A549 (cell line): ENCODE measurements around the gene F8. TPM values are rescaled to one million over a fixed set of nuclear protein-coding genes. Genes with fewer than 3 reads are reported as not detected.

ENCODE experiments used
- ATAC-seq, 2 experiments: fragments of 200-7000 bp in 1 of 2; fragments of >200 bp in 1 of 2; cut with Nextera tagmentation in 1 of 2; cut with Tn5 transposase in 1 of 2; 3 replicates each; pipeline versions ENCODE4 v1.8.0 to v1.9.1; 2018 to 2020; ENCODE audit warnings: mild to moderate bottlenecking in 1 of 2, moderate library complexity in 1 of 2
- CTCF ChIA-PET: fragments of 300-600 bp; sonication (Branson Sonifier 250); formaldehyde crosslinking; extraction: SDS; loops from one replicate; lab custom pipeline; 2021; ENCODE audit warnings: antibody characterized with exemption, inconsistent platforms; lab: Yijun Ruan, JAX
- POLR2A ChIA-PET: fragments of 350-600 bp; formaldehyde crosslinking; extraction: SDS; loops from one replicate; lab custom pipeline; 2021; ENCODE audit warnings: antibody characterized with exemption, inconsistent platforms; lab: Yijun Ruan, JAX
- DNase-seq, 2 experiments: peaks; one replicate each; pipeline versions ENCODE4 v3.0.0 to v3.0.0-alpha.2; 2011 to 2016; ENCODE audit warnings: low read depth in 1 of 2, low spot score in 1 of 2
- FAIRE-seq: peaks from 2 replicates; lab custom pipeline; 2011; peaks lifted over from hg19 to GRCh38; lab: Jason Lieb, UNC
- H3K27ac ChIP-seq, 2 experiments: fragments of >200 bp; sonication (Bioruptor Twin); formaldehyde crosslinking; 3 replicates each; pipeline ENCODE4 v1.5.1; 2016 to 2017
- H3K4me1 ChIP-seq: fragments of >200 bp; sonication (Bioruptor Twin); formaldehyde crosslinking; 3 replicates; pipeline ENCODE4 v1.6.1; 2016
- H3K4me2 ChIP-seq: fragments of >200 bp; sonication (Bioruptor Twin); formaldehyde crosslinking; 3 replicates; pipeline ENCODE4 v1.6.1; 2016
- H3K4me3 ChIP-seq: fragments of >200 bp; sonication (Bioruptor Twin); formaldehyde crosslinking; 3 replicates; pipeline ENCODE4 v1.5.1; 2016
- H3K9me3 ChIP-seq: fragments of >200 bp; sonication (Bioruptor Twin); formaldehyde crosslinking; 3 replicates; pipeline ENCODE4 v1.6.1; 2016
- CEBPB ChIP-seq, 2 experiments: fragments of >200 bp in 1 of 2; sonication (Bioruptor Twin) in 1 of 2; formaldehyde crosslinking in 1 of 2; IDR thresholded peaks; 2 replicates each; pipeline ENCODE4 v1.6.1; 2012 to 2016
- ESRRA ChIP-seq: fragments of 150-350 bp; IDR thresholded peaks from 2 replicates; pipeline ENCODE4 v1.6.1; 2014; ENCODE audit warnings: mild to moderate bottlenecking, low read length, borderline replicate concordance
- FOSB ChIP-seq: fragments of 250-450 bp; sonication (Bioruptor Pico); IDR thresholded peaks from 2 replicates; pipeline ENCODE4 v1.5.0; 2020; ENCODE audit warnings: mild to moderate bottlenecking, moderate library complexity
- HEYL ChIP-seq: fragments of 250-450 bp; sonication (Bioruptor Pico); IDR thresholded peaks from 2 replicates; pipeline ENCODE4 v1.8.0; 2021; ENCODE audit warnings: mild to moderate bottlenecking, moderate library complexity
- HOXA7 ChIP-seq: fragments of 250-450 bp; sonication (Bioruptor Pico); IDR thresholded peaks from 2 replicates; pipeline ENCODE4 v1.5.0; 2020; ENCODE audit warnings: mild to moderate bottlenecking, moderate library complexity
- JUNB ChIP-seq: fragments of >200 bp; sonication (Bioruptor Twin); formaldehyde crosslinking; IDR thresholded peaks from 2 replicates; pipeline ENCODE4 v1.6.1; 2016
- NPAS2 ChIP-seq: fragments of 250-450 bp; sonication (Bioruptor Pico); IDR thresholded peaks from 2 replicates; pipeline ENCODE4 v1.8.0; 2022; ENCODE audit warnings: mild to moderate bottlenecking, moderate library complexity, borderline replicate concordance
- NR3C1 ChIP-seq: fragments of >200 bp; sonication (Bioruptor Twin); formaldehyde crosslinking; IDR thresholded peaks from 3 replicates; pipeline ENCODE4 v1.6.1; 2017
- POLR2A ChIP-seq: IDR thresholded peaks from 2 replicates; pipeline ENCODE4 v1.6.1; 2012; ENCODE audit warnings: mild to moderate bottlenecking, low read length
- RAD21 ChIP-seq, 2 experiments: fragments of >200 bp in 1 of 2; sonication (Bioruptor Twin) in 1 of 2; formaldehyde crosslinking in 1 of 2; IDR thresholded peaks in 1 of 2; conservative IDR thresholded peaks in 1 of 2; 2 replicates in 1 of 2; 3 replicates in 1 of 2; pipeline ENCODE4 v1.6.1; 2012 to 2018; ENCODE audit warnings: inconsistent platforms in 1 of 2
- ZFP36 ChIP-seq: fragments of 450-650 bp; IDR thresholded peaks from 2 replicates; pipeline ENCODE4 v1.6.1; 2014; ENCODE audit warnings: borderline replicate concordance; ENCODE audit not compliant: partially characterized antibody
- WGBS: methylation state at CpG from one replicate; pipeline ENCODE4 v1.1.6; 2017; ENCODE audit errors: missing lambda C conversion rate; 5-methylcytosine and 5-hydroxymethylcytosine counted together
- polyA plus RNA-seq, 4 experiments: library from polyadenylated mRNA; depleted of rRNA in 3 of 4; stranded (reverse); fragments of >200 nt; fragmentation: RNase III in 1 of 4; extraction: RNeasy Plus Mini Kit Qiagen cat#74134 plus additional on column Dnase treatment in 1 of 4; gene quantifications; 2 replicates in 3 of 4; 3 replicates in 1 of 4; pipeline ENCODE4 v1.2.3, GENCODE V29; 2011 to 2017
- TF ChIP-seq, protein P1 (sequence below): fragments of >200 bp; sonication (Bioruptor Twin); formaldehyde crosslinking; IDR thresholded peaks from 3 replicates; pipeline ENCODE4 v1.6.1; 2016
- TF ChIP-seq, protein P2 (sequence below): fragments of >200 bp; sonication (Bioruptor Twin); formaldehyde crosslinking; IDR thresholded peaks from 3 replicates; pipeline ENCODE4 v1.5.1; 2016

Gene F8
- polyA plus RNA-seq, 2 of the 4 experiments (the other 2 are of a cell fraction) = 4.3 to 6.9 TPM

DNA sequence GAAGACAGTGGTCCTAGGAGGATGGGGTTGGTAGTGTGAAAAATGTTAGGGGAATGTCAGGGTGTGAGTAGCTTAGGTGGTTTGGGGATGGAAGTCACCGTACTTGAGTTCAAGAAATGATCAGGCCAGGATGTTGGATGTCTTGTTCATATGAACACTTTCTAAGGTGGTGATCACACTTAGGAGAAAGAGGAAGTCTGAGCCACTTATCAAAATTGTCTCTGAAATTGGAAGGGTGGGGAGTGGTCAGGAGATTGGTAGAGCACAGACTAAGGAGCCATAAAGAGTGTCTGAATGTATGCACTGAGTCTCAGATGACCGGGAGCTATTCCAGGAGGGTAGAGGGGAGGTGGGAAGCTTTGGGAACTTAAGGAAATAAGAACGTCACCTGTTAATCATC is 31.1 kb upstream of the F8 start:
- ChIA-PET CTCF (interaction anchor here (0.7 to 1.6 kb wide), 3 partner anchors 10 to 68 kb away, joined by 3 to 5 read pairs (median 4); no protein-coding TSS in a partner anchor), POLR2A (no interaction called here)
- no peak overlapping the region for H3K4me3 ChIP-seq
- peak overlapping the region; percentile 86 for H3K4me2 ChIP-seq
- peak overlapping the region; percentile 40 to 52; a peak in 3 of 6 replicates for H3K27ac ChIP-seq
- peaks cover 32% of the 10 kb centered on the region for H3K4me1 ChIP-seq
- no peaks in the 10 kb centered on the region for H3K9me3 ChIP-seq
- DNase-seq (no peak), FAIRE-seq (no peak), ATAC-seq (no peak)
- WGBS = 88% methylated on average over 3 of the region's 3 CpGs
- TF ChIP-seq ZFP36 = no peak
- TF ChIP-seq NPAS2 = no peak
- TF ChIP-seq, protein P1, sequence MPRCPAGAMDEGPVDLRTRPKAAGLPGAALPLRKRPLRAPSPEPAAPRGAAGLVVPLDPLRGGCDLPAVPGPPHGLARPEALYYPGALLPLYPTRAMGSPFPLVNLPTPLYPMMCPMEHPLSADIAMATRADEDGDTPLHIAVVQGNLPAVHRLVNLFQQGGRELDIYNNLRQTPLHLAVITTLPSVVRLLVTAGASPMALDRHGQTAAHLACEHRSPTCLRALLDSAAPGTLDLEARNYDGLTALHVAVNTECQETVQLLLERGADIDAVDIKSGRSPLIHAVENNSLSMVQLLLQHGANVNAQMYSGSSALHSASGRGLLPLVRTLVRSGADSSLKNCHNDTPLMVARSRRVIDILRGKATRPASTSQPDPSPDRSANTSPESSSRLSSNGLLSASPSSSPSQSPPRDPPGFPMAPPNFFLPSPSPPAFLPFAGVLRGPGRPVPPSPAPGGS = no peak
- TF ChIP-seq POLR2A = no peak
- TF ChIP-seq ESRRA = no peak
- TF ChIP-seq FOSB (CRISPR knock-in tag) = no peak
- no peak for TF ChIP-seq HOXA7
- TF ChIP-seq JUNB = no peak
- no peak for TF ChIP-seq CEBPB (IDR thresholded peaks at IDR 0.05)
- no peak for TF ChIP-seq HEYL (CRISPR knock-in tag)
- TF ChIP-seq, all 56 proteins: peak for 0

DNA sequence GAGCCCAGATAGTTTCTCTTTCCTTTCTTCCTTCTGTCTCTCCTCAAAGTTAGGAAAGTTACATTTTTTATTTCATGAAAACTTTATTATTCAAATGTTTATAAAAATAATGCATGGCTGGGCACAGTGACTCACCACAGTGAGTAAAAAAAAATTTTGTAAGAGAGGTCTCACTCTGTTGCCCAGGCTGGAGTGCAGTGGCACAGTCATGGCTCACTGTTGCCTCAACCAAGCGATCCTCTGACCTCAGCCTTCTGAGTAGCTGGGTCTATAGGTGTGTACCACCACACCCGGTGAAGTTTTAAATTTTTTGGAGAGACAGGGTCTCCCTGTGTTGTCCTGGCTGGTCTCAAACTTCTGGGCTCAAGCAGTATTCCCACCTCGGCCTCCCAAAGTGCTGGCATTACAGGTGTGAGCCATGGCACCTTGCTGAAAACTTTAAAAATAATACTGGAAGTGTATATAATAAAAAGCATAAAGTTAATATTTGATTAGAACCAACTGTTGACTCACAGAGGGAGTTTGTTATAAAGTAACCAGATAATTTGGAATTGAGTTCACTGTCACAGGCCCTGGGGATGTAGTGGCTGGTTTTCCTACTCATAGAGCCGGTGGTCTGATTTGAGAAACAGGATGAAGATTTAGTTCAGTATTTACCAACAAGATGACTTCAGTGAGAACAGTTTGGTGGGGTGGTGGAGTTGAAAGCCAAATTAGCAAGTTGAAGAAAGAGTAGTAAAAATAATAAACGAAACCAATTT is 30.4 kb upstream of the F8 start:
- H3K27ac ChIP-seq = peak overlapping the region; percentile 52 to 76; a peak in 5 of 6 replicates
- H3K4me2 ChIP-seq = peak overlapping the region; percentile 86
- H3K4me1 ChIP-seq = peaks cover 36% of the 10 kb centered on the region
- DNase-seq (no peak), FAIRE-seq (no peak), ATAC-seq (no peak)
- POLR2A ChIA-PET = no interaction called here
- TF ChIP-seq HEYL (CRISPR knock-in tag) = no peak
- H3K9me3 ChIP-seq = no peaks in the 10 kb centered on the region
- 0 out of 3 replicates have a peak overlapping the region, but pooled peaks have one; percentile 22 for H3K4me3 ChIP-seq
- CTCF ChIA-PET = interaction anchor here (1.4 to 1.6 kb wide), 2 partner anchors 10 to 67 kb away, joined by 4 to 5 read pairs; no protein-coding TSS in a partner anchor
- WGBS = 19% methylated on average over 5 of the region's 5 CpGs

DNA sequence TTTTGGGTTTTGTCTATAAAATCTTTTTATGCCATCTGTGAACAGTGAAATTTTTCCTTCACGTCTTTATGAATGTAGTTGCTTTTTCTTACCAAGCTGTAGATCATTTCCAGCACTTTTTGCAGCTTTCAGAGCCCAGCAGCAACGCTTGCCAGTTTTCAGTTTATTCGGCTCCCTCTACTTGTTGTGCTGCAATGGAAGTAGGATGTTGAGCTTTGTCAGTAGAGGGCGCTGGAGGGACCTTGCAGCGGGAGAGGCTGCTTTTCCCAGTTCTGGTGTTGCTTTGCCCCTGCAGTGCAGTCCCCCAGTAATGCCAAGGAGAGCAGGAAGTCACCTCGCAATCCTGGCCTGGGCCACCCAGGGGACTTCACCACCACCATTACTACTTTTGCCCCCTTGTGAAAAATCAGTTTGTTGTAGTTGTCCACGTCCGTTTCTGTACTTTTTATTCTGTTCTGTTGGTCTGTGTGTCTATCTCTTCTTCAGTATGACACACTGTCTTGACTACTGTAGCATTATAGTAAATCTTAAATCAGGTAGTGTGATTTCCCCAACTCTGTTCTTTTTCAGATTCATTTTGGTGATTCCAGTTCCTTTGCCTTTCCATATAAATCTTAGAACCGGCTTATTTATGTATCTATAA is 26.6 kb upstream of the F8 start:
- FAIRE-seq (no peak), ATAC-seq (peak; percentile 80 to 93), DNase-seq (peak; percentile 27 to 75)
- H3K4me2 ChIP-seq = no peak overlapping the region; the same call in 2 of the 3 replicates
- no peak overlapping the region for H3K4me3 ChIP-seq
- peaks cover 30% of the 10 kb centered on the region for H3K4me1 ChIP-seq
- 41% methylated on average over 9 of the region's 9 CpGs for WGBS
- POLR2A ChIA-PET = interaction anchor here (0.7 kb wide), 1 partner anchor 22 kb away, joined by 3 read pairs; the partner anchor contains the start of gene FUNDC2
- CTCF ChIA-PET = interaction anchor here (0.7 to 1.5 kb wide), 3 partner anchors 13 to 69 kb away, joined by 3 to 5 read pairs (median 3); partner anchors contain the start of gene FUNDC2
- H3K27ac ChIP-seq = no peak overlapping the region
- H3K9me3 ChIP-seq = no peaks in the 10 kb centered on the region
- TF ChIP-seq NR3C1 = no peak
- TF ChIP-seq, protein P2, sequence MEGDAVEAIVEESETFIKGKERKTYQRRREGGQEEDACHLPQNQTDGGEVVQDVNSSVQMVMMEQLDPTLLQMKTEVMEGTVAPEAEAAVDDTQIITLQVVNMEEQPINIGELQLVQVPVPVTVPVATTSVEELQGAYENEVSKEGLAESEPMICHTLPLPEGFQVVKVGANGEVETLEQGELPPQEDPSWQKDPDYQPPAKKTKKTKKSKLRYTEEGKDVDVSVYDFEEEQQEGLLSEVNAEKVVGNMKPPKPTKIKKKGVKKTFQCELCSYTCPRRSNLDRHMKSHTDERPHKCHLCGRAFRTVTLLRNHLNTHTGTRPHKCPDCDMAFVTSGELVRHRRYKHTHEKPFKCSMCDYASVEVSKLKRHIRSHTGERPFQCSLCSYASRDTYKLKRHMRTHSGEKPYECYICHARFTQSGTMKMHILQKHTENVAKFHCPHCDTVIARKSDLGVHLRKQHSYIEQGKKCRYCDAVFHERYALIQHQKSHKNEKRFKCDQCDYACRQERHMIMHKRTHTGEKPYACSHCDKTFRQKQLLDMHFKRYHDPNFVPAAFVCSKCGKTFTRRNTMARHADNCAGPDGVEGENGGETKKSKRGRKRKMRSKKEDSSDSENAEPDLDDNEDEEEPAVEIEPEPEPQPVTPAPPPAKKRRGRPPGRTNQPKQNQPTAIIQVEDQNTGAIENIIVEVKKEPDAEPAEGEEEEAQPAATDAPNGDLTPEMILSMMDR = peak; percentile 51
- TF ChIP-seq HEYL (CRISPR knock-in tag) = no peak
- peak; percentile 26 to 48; a peak in 2 of 5 replicates for TF ChIP-seq RAD21 (conservative IDR thresholded peaks at IDR 0.05 in 1 of 2, IDR thresholded peaks at IDR 0.05 in 1 of 2)
